Kidney (tissue), 14 donors: ENCODE measurements around the gene RYR3. TPM values are rescaled to one million over a fixed set of nuclear protein-coding genes. Genes with fewer than 3 reads are reported as not detected.

Experiments used
- DNase-seq, 5 donors: peaks; one replicate each; pipeline ENCODE4 v3.0.0-alpha.2; 2013 to 2020
- FAIRE-seq: peaks from 2 replicates; lab custom pipeline; 2012; peaks lifted over from hg19 to GRCh38; lab: Jason Lieb, UNC
- H3K27ac ChIP-seq, 2 donors: one replicate each; pipeline ENCODE4 v1.7.0; 2013; ENCODE audit warnings: low read depth in 2 of 2, low read length in 2 of 2, inconsistent platforms in 1 of 2
- H3K27me3 ChIP-seq: one replicate; pipeline ENCODE4 v1.7.1; 2013; ENCODE audit warnings: low read length, inconsistent platforms; ENCODE audit not compliant: control insufficient read depth, insufficient read depth
- H3K36me3 ChIP-seq, 3 donors: one replicate each; pipeline versions ENCODE4 v1.7.0 to v1.7.1; 2013; ENCODE audit warnings: low read length in 3 of 3, control low read depth in 1 of 3, inconsistent platforms in 1 of 3; ENCODE audit not compliant: insufficient read depth in 3 of 3, control insufficient read depth in 2 of 3
- H3K4me1 ChIP-seq, 3 donors: one replicate each; pipeline versions ENCODE4 v1.7.0 to v1.7.1; 2013; ENCODE audit warnings: low read length in 3 of 3, inconsistent platforms in 1 of 3, low read depth in 1 of 3; ENCODE audit not compliant: control insufficient read depth in 2 of 3, insufficient read depth in 2 of 3
- H3K4me3 ChIP-seq, 3 donors: one replicate each; pipeline versions ENCODE4 v1.7.0 to v1.8.1; 2013; ENCODE audit warnings: low read length in 3 of 3, control low read depth in 1 of 3, inconsistent platforms in 1 of 3
- H3K9ac ChIP-seq, 3 donors: one replicate each; pipeline versions ENCODE4 v1.7.0 to v1.7.1; 2013; ENCODE audit warnings: low read length in 3 of 3, control low read depth in 1 of 3, inconsistent platforms in 1 of 3
- H3K9me3 ChIP-seq, 3 donors: one replicate each; pipeline versions ENCODE4 v1.7.0 to v1.7.1; 2013; ENCODE audit warnings: low read length in 3 of 3, control low read depth in 1 of 3, inconsistent platforms in 1 of 3; ENCODE audit not compliant: control insufficient read depth in 2 of 3, insufficient read depth in 1 of 3
- intact Hi-C: fragments of 100-400 bp; cut with DNase I; formaldehyde crosslinking; loops from one replicate; pipeline ENCODE4 v1.11.1; 2022
- polyA plus RNA-seq: library from polyadenylated mRNA; stranded (reverse); fragments of 350-450 nt; fragmentation: Illumina TruSeq; extraction: RNeasy Lipid Tissue Mini Kit (QIAGEN cat#74804); gene quantifications from one replicate; pipeline ENCODE4 v1.2.3, GENCODE V29; 2014; ENCODE audit warnings: low read depth, low replicate concordance; ENCODE audit not compliant: insufficient read depth
- total RNA-seq: library from RNA; stranded (reverse); fragmentation: NEBNext Ultra II Directional; extraction: Animal tissue kit (Norgen Biotek cat#: 25700); gene quantifications from one replicate; pipeline ENCODE4 v1.2.1, GENCODE V29; 2021
- TF ChIP-seq, protein P1 (sequence below): IDR thresholded peaks from 3 replicates; pipeline ENCODE4 v1.5.1; 2012; ENCODE audit warnings: mild to moderate bottlenecking, moderate library complexity, borderline replicate concordance; ENCODE audit not compliant: insufficient read depth; ENCODE audit errors: extremely low read depth
- donor health status: control.
- donor health status: control.
- donor health status: control.
- donor health status: control.
- donor health status: control.
- donor health status: DM: yes; HTN: yes; CAD: no.
- donor health status: Normal renal cell carcinoma (clear cell type).

Gene RYR3
- total and polyA plus RNA-seq, 2 donors from 2014 or later = 0.90 to 10.5 TPM

DNA sequence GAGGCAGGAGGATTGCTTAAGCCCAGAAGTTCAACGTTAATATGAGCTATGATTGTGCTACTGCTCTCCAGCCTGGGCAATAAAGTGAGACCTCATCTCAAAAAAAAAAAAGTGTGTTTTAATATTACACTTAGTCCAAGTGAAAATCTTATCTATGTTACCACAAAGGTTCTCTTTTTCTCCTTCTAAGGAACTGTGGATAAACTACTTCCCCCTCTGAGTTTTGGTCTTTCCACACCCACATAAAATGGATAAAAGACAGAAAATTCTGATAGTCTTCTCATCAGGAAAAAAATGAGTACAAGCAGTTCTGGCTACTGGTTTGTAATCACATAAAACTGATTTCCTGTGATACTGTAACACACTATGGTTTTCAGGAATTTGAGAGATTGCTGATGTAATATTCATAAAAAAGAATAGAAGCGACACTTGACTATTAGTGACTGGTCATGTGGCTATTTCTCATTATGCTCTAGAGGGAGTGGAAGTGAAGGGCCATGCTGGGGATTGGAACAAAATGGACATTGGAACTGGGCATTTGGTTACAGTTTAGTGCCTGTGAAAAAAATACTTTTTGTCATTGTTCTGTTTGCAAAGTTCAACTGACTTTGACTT is 68.2 kb downstream of the RYR3 start:
- H3K4me3 ChIP-seq = no peak overlapping the region
- no peaks in the 10 kb centered on the region for H3K9me3 ChIP-seq
- no peak for FAIRE-seq
- H3K27ac ChIP-seq = no peak overlapping the region
- H3K27me3 ChIP-seq = no peaks in the 10 kb centered on the region
- peak in 1 of 5 donors; percentile 8 for DNase-seq
- TF ChIP-seq, protein P1, sequence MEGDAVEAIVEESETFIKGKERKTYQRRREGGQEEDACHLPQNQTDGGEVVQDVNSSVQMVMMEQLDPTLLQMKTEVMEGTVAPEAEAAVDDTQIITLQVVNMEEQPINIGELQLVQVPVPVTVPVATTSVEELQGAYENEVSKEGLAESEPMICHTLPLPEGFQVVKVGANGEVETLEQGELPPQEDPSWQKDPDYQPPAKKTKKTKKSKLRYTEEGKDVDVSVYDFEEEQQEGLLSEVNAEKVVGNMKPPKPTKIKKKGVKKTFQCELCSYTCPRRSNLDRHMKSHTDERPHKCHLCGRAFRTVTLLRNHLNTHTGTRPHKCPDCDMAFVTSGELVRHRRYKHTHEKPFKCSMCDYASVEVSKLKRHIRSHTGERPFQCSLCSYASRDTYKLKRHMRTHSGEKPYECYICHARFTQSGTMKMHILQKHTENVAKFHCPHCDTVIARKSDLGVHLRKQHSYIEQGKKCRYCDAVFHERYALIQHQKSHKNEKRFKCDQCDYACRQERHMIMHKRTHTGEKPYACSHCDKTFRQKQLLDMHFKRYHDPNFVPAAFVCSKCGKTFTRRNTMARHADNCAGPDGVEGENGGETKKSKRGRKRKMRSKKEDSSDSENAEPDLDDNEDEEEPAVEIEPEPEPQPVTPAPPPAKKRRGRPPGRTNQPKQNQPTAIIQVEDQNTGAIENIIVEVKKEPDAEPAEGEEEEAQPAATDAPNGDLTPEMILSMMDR = no peak
- intact Hi-C loops = no loop called here
- no peaks in the 10 kb centered on the region for H3K36me3 ChIP-seq
- H3K9ac ChIP-seq = no peak overlapping the region
- no peaks in the 10 kb centered on the region for H3K4me1 ChIP-seq

DNA sequence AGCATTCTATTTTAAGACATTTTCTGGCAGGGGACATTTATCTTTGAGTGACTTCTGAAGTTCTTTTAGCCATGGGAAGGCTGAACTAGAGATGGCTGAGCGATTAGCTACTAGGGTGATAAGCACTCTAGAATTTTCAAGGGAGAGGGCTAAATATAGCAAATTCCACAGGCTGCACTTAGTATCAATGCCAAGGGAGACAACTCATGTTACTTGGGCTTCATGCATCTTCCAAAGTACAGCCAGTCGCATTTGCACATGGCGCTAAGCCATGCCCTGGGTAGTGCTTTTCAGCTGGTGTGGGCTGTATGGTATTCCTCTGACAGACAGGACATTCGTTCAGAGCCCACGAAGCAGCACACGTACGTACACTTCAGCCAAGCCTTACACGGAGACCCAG is 69.6 kb downstream of the RYR3 start:
- intact Hi-C loops = no loop called here
- no peaks in the 10 kb centered on the region for H3K9me3 ChIP-seq
- no peak for FAIRE-seq

DNA sequence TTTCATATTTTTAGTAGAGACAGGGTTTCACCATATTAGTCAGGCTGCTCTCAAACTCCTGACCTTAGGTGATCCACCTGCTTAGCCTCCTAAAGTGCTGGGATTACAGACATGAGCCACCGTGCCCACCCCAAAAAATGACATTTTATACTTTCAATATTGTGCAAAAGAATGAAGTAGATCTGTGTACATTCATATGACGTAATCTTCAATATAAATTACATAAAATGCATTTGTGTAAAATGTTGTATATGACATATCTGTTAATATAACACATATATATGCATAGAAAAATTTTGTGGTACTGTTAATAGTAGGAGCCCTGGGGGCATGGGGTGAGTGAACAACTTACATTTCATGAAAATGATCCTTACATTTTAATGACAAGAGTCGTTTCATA is 71.7 kb downstream of the RYR3 start:
- TF ChIP-seq, protein P1 = no peak
- no peak overlapping the region for H3K9ac ChIP-seq
- H3K36me3 ChIP-seq = no peaks in the 10 kb centered on the region
- H3K27ac ChIP-seq = no peak overlapping the region
- H3K4me3 ChIP-seq = no peak overlapping the region
- H3K9me3 ChIP-seq = no peaks in the 10 kb centered on the region
- FAIRE-seq (no peak), DNase-seq (no peak)
- no peaks in the 10 kb centered on the region for H3K4me1 ChIP-seq
- intact Hi-C loops = no loop called here
- no peaks in the 10 kb centered on the region for H3K27me3 ChIP-seq

More for the DNA sequence above, 69.6 kb downstream of the RYR3 start:
- no peaks in the 10 kb centered on the region for H3K4me1 ChIP-seq
- no peak overlapping the region for H3K9ac ChIP-seq
- H3K36me3 ChIP-seq = no peaks in the 10 kb centered on the region
- no peak overlapping the region for H3K4me3 ChIP-seq
- no peaks in the 10 kb centered on the region for H3K27me3 ChIP-seq
- no peak overlapping the region for H3K27ac ChIP-seq
- TF ChIP-seq, protein P1 = no peak
- no peak for DNase-seq

DNA sequence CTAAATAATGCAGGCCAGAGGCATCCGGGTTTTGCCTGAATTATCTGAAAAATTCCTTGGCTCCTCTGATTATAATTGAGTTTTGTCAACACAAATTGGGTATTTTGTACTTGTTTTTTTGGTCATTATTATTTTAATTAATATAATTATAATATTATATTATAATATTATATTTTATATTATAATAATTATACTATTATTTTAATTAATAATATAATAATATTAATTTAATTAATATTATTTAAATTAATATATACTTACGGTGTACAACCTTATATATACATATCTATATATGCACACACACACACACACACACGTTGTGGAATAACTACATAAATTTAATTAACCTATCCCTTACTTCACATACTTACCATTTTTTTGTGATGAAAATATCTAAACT is 73.5 kb downstream of the RYR3 start:
- H3K4me1 ChIP-seq = no peaks in the 10 kb centered on the region
- H3K36me3 ChIP-seq = no peaks in the 10 kb centered on the region
- no peak overlapping the region for H3K27ac ChIP-seq
- TF ChIP-seq, protein P1 = no peak
- DNase-seq = no peak
- FAIRE-seq = peak; percentile 93
- H3K27me3 ChIP-seq = no peaks in the 10 kb centered on the region
- no peaks in the 10 kb centered on the region for H3K9me3 ChIP-seq
- no peak overlapping the region for H3K9ac ChIP-seq
- intact Hi-C loops = no loop called here
- H3K4me3 ChIP-seq = no peak overlapping the region
